GM21723 (cell line): ENCODE results near the gene WDR1.
"Not testable (repeated sequence)": the region's sequence is repeated elsewhere in the genome, so short reads cannot be mapped to it uniquely, and the experiment has no call there.

Experiments
- ATAC-seq: cut with Tn5 transposase; IDR thresholded peaks from one replicate; pipeline ENCODE4 v1.9.1; 2021; ENCODE audit warnings: mild to moderate bottlenecking, moderate library complexity; ENCODE audit not compliant: unreplicated experiment

The WDR1 gene

DNA sequence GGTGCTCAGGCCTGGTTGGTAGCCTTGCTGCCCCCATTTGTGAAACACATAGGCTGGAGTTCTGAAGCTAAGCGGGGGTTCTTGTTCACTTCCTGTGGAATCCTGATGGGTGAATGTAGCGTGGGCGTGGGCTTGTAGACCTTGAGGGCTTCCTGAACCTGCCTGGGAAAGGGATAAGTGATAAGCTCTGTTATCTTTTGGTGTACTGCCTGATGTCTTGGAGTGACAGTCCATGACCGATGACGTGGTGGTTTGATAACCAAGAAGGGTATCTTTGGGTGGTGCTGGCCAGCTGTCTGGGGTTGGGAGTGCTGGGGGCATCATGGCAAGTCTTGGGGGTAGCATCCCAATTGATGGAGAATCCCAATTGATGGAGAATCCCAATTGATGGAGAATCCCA lies 17.5 kb upstream of the WDR1 start:
- ATAC-seq = no peak

DNA sequence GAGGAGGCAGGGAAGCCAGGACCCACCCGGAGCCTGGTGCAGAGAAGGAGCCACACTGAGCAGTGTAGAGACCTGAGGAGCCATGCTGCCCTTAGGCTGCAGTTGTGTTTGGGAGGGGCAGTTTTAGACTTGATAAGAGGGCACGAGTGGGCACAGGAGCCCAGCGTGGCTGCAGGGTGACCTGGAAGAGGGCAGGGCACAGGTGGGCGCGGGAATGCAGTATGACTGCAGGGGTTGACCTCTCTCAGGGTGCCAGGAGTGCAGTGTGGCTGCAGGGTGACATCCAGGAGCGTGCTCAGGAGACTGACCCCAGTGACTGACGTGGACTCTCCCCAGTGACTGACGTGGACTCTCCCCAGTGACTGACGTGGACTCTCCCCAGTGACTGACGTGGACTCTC lies 14.6 kb upstream of the WDR1 start:
- no peak for ATAC-seq

DNA sequence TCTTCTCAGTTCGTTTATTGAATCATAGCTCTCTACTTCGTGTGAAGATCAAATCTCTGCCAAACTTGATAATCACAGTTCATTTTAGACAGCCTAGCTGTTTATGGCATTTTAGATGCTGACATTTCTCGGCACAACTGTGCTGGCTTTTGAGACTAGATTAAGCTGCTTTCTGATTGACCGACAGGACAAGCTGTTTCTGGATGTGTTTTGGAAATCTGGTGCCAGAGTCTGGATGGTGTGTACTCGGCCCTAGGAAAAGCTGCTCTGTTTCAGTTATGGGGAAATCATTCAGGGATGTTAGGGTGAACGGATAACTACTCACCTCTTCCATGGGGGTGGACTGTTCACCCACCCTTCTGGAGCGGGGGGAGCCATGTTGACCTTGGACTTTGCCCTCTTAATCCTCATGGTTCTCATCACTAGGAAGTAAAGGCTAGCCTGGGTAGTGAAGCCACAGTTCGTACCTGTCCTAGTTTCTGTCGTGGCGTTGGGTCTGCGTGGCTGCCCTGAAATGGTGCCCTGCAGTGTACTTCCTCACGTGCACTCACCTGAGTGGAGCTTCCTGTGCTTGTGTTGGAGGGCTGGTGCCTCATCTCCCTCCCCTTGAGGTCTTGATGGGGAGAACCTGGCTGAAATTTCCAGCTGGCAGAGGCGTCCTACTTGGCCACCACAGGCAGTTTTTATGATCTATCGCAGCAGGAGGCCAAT lies 13.7 kb upstream of the WDR1 start:
- ATAC-seq = no peak

DNA sequence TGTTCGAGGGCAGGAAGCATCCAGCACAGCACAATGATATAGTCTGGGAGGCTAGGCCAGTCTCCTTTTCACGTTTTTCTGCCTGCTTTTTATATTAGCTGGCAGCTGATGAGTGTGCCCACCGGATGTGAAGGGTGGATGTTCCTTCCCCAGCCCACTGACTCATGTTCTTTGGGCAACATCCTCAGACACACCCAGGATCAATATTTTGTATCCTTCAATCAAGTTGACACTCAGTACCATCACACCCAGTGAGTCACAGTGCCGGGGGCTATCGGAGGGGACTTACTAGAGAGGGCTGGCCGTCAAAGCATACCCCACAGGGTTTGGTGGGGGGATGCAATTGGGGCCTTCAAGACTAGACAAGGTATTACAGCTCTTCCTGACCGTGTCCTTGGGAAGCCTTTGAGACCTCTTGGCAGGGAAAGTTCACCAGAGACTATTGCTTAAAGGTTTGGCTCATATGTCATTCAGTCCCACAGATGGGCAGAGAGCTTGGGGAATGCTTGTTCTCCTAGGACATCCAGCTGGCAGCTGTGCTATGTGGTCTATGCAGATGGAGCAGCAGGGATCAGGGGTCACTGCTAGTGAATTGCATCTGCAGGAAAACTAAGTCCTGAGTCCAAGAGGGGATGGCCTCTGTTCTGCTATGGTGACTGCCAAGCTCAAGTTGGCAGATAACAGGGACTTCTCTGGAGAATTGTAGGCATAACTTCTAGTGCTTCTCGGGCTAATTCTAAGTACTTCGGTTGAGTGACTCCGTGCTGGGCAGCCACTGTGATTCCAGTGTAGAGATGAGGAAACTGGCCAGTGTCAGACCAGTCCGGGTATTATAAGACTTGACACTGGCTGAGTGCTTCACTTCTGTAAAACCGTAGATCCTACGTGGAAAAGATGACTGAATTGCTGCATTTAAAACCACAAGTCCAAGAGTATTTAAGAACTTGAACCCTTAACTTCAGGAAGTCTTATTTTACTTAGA lies 12.9 kb upstream of the WDR1 start:
- no peak for ATAC-seq

DNA sequence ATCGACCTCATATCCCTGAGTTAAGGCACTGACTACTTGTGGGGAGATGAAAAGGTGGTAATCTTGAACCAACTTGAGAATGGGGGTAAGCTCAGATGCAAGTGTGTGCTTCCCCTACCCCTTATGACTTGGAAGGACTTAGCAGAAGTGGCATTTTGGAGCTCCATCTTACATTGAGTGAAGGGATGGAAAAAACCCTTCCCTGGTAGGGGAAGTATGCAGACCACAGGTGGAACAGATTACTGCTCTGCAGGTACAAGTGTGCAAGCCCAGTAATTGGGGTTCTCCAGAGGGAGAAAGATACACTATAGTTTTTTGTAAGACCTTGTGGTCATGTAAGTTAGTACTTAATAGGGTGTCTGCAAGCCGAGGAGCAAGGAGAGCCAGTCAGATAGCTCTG lies 12.2 kb upstream of the WDR1 start:
- no peak for ATAC-seq

DNA sequence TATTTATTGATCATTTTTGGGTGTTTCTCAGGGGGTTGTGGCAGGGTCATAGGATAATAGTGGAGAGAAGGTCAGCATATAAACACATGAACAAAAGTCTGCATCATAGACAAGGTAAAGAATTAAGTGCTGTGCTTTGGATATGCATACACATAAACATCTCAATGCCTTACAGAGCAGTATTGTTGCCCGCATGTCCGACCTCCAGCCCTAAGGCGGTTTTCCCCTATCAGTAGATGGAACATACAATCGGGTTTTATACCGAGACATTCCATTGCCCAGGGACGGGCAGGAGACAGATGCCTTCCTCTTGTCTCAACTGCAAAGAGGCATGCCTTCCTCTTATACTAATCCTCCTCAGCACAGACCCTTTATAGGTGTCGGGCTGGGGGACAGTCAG lies 10.9 kb upstream of the WDR1 start:
- ATAC-seq = not testable (repeated sequence)

DNA sequence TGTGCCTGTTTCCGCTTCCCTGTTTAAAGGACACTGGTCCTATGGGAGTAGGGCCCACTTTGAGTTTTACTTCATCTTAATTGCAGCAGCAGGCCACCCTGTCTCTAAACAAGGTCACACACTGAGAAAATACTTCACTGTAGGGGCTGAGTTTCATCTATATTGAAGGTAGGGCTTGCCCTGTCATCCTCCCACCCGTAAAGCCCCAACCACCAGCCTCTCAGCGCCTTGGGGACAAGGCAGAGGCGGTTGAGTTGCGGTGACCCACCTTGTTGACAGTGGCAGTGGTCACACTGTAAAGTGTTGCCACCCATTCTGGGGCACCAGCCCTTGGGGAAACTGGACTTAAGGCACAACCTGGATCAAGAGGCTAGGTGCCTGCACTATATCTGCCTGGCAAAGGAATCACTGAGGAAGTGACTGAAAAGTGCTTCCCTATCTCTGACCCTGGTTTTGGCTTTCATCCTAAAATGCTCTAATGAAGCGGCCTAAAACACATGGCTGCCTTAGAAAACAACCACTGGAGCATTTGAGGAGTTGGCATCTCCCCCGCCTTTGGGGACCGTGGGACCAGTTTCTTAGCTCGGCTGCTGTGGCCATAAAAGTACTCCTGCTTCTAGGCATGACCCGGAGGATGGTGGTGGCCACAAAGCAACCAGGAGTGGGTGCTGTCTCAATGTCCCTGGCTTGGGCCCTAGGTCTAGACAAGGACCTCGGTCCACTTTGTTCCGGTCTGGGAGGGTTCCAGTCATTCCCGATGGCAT lies 7.8 kb upstream of the WDR1 start:
- no peak for ATAC-seq

DNA sequence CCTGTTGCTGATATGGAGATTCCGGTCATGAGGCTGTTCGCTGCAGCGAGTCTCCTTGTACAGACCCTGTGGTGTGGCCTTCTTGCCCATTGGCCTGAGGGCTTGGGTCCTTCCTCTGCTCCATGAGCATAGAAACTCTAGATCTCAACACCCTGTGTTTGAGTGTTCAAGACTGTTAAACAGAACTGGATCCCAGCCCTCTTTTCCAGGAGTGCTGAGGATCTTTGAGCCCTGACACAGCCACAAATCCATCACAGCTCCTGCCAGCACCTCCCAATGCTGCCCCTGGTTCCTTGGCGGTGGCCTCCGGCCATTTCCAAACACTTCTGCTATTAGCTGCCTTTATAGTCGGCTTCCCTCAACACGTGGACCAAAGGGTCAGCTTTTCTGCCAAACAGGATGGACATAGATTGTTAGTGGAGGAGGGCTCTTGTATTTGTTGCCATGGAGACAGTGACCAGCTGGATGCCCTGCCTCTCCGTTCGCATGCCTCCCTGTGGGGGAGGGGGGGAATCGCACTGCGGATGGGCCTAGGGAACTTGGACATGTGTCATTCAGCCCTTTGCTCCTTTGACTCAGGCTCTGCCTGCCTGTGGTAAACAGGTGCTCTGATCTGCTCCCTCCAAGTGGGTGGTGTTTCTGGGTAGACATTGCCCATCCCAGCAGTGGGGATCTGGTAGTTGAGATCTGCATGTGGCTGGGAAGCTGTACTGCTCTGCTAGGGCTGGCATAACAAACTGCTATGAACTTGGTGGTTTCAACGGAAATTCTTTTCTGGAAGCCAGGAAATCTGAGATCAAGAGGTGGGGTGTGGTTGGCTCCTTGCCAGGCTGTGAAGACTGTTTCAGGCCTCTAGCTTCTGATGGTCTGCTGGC lies 6.9 kb upstream of the WDR1 start:
- no peak for ATAC-seq

DNA sequence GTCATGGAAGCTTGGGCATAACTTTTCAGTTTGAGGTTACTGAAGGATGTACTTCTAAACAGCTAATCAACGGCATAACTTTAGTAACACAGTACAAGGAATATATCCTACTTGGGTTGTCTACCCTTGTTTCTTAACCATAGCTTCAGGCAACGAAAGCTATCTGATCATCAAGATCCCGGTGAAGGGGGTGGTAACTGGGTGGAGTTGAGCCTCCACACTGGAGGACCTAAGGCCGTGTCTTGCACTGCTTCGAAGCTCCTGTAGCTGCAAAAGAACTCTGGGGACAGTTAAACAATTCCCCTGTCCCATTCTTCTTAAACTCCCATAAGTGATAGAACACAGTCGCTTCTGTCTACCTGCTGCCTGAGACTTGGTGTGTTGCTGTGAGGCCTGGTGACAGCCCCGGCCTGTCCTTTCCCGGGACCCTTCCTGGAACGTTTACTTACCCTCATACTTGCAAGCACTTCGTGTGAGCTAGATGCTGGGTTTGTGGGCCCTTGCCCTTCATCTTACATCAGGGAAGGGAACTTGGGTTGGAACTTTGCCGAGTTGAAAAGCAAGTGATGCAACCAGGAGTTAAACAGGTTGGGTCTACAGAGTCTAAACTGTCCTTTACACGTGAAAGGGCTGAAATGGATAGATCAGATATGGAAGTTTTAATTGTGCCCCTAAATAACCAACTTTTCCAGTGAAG lies 5.8 kb upstream of the WDR1 start:
- ATAC-seq = no peak

DNA sequence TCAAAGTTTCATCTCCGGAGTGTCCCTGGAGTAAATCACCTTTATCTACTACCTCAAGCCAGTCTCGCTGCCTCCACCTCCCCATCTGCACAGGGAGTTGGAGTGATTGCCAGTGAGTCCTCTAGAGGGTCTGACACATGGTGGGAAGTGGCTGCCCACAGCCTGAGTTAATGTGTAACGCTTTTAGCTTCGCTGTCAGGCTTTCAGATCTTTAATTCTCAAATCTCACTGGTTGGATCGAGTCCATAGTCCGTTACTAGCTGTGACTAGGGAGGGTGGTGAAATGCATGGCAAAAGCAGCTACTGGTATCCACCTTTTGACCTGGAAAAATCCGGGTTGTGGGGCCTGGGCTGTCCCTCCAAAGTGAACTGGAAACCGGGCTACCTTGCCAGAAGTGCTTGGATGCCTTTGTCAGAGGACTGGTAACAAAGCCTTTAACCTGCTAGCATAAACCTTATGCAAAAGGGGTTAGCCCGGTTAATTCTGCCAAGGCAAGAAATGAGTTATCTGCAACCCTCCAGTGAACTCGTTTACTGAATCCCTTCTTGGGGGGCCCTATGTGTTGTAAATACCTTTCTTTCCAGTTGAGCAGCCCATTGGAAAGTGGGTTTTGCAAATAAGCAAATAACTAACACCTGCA lies 5.1 kb upstream of the WDR1 start:
- no peak for ATAC-seq

DNA sequence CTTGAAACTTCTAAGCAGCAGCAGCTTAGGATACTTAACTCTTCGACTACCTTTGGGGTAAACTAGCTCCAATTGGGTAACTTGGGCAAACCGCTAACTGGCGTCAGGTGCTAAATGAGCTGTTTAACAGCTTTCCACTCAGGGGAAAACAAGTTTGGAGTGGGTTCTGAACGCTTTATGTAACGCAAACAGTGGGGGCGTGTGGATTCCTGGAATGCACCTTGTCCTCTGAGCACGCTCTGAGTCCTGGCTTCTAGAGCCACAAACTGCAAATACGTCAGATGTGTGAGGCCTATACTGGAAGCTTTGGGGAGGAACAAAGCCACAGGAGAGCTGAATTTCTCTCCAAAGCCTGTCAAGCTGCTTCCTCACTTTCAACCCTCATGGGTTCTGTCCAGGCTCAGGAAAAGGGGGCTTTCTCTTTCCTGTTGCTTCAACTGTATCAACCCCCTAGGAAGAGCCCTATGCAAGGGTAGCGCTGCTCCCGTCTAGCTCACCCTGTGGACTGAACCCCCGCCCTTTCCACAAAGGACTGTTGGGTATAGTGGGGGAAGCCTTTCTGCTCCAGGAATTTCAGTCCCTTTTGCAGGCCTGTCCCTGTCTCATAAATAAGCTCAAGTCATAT lies 4.5 kb upstream of the WDR1 start:
- no peak for ATAC-seq

DNA sequence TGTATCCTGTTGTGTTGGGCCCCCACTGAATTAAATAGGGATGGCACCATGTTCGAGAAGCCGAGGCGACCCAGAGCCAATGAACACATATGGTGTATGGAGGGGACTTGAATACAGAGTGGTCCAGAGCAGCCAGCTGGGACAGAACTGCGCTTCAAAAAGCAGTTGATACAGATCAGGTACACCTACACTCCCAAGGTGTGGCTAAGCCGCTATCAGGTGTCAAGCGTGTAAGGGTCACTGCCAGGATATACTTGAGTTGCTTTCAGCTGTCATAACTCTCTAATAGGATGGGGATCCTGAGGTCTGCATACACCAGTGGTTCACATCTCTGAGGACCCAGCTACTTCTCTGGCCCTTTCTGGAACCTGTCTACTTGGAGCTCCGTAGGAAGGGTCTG lies 3.2 kb upstream of the WDR1 start:
- no peak for ATAC-seq

DNA sequence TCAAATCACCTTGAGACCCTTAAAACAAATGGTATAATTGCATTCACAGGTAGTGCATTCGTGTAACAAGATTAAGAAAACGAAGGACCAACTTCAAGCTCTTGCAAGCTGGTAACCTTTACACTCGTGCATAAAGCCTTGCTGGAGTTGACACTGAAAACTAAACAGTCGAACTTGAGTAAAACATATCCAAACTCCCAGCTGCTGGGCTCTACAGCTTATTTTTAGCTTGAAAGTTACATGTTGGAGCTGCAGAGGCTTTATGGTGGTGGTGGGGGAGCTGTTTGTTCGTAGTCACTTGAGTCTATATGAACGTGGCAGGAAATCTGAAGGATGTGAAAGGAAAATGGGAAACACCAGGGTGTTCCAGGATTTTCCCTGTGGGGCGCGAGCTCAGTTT lies 2.7 kb upstream of the WDR1 start:
- ATAC-seq = no peak

DNA sequence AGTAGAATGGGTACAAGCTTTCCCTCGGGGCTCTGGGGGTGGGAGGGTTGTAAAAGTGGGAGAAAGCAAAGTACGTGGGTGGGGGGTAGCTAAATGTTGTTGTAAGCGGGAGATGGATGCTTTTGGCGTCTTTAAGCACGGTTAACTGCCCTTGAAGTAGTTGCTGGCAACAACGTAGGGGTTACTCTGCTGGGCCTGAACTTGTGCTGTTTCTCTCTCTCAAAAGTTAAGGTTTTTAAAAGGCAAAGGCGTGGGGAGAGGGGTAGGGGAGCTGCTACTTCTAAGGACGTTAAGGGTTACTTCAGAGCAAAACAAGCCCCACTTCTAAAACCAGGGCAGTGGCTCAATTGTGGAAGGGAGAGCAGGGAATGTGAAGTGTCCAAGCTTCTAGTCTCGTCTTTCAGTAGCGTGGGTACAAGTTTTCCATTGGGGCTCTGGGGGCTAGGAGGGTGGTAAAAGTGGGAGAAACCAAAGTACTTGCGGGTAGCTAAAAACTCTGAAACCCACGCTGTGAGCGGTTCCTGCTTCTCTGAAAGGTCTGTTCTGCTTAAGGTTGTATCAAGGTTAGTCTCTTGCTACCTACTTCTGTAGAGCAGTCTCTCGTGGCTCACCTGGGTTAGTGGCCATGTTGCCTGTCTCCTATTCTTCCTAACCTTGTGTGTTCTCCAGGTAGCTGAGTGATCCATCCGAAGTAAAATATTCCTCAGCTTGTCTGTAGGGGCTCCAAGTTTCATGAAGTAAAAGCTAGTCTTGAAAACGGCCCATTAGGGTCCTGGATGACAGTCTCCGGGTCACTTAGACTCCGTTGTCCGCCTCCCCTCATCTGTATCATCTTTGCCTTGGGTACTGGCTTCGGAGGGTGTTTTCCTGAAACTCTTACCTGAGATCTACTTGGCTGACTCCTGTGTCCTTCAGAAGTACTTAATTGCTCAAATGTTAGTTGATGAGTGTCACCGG lies 1.7 kb upstream of the WDR1 start:
- ATAC-seq = peak; percentile 16

DNA sequence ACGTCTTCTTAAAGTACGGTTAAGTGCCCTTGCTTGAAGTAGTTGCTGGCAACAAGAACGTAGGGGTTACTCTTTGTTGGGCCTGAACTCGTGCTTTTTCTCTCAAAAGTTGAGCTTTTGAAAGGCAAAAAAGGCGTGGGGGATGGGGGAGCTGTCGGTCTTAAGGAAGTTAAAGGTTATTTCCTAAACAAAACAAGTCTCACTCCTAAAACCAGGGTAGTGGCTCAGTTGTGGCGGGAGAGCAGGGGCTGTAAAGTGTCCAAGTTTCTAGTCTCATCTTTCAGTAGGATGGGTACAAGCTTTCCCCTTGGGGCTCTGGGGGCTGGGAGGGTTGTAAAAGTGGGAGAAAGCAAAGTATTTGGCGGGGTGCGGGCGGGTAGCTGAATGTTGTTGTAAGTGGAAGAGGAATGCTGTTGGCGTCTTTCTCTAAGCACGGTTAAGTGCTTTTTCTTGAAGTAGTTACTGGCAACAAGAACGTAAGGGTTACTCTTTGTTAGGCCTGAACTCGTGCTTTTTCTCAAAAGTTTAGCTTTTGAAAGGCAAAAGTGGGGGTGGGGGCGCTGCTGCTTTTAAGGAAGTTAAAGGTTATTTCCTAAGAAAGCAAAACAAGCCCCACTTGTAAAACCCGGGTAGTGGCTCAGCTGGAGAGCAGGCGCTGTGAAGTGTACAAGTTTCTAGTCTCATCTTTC lies 904 bp upstream of the WDR1 start:
- peak; percentile 17 for ATAC-seq

DNA sequence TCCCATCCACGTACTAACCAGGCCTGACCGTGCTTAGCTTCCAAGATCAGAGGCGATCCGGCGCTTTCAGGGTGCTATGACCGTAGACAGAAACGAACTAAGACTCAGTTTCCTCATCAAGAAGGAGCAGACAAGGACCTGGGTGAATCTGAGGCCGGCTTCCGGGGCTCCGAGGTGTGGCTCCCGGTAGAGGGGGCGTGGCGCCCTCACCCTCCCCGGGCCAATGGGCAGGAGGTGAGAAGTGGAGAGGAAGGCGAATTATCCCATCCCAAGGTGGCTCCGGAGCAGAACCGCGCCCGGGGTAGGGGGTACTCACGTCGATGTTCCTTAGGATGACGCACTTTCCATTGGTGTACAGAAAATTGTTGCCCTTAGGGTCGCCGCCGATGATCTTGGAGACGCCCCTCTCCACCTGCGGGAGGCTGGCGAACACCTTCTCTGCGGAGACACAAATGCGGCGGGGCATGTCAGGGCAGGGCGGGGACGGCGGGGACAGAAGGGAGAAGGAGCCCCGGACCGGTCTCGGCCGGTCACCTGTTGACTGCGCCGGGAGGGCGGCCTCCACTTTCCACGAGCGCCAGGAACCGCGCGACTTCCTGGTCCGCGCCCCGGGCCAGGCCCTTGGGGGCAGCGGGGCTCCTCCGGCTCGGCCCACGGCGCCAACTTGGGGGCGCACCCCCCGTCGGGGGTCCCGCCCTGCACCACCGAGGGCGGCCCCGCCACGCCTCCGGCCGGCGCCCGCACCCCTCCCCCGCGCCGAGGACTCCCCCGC lies 616 bp downstream of the WDR1 start:
- peak; percentile 41 for ATAC-seq
